Measurements from ENCODE around the gene MUC5AC.

DNA sequence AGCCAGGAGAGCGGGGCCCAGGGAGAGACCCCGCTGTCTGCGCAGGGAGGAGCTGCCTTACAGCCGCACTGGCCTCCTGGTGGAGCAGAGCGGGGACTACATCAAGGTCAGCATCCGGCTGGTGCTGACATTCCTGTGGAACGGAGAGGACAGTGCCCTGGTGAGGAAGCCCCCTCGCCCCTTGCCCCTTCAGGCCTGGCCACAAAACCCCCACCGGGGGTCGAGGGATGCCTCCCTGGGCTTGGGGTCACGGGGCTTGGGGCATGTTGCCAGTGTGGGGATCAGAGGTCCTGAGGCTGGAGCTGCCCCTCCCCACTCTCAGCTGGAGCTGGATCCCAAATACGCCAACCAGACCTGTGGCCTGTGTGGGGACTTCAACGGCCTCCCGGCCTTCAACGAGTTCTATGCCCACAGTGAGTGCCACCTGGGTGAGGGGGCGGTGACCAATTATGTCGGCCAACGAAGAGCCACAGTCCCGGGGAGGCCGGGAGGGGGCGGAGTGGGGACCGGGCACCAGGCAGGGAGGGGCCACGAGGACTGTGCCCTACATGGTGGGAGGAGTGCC lies 69.3 kb downstream of the MUC5AC start:
- TF ChIP-seq, protein P1, sequence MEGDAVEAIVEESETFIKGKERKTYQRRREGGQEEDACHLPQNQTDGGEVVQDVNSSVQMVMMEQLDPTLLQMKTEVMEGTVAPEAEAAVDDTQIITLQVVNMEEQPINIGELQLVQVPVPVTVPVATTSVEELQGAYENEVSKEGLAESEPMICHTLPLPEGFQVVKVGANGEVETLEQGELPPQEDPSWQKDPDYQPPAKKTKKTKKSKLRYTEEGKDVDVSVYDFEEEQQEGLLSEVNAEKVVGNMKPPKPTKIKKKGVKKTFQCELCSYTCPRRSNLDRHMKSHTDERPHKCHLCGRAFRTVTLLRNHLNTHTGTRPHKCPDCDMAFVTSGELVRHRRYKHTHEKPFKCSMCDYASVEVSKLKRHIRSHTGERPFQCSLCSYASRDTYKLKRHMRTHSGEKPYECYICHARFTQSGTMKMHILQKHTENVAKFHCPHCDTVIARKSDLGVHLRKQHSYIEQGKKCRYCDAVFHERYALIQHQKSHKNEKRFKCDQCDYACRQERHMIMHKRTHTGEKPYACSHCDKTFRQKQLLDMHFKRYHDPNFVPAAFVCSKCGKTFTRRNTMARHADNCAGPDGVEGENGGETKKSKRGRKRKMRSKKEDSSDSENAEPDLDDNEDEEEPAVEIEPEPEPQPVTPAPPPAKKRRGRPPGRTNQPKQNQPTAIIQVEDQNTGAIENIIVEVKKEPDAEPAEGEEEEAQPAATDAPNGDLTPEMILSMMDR (IDR thresholded peaks at IDR 0.05): no peak
- no peak for TF ChIP-seq POLR2A (IDR thresholded peaks at IDR 0.05)

Measured in adrenal gland (tissue), 5 donors.